HTR-8/SVneo (cell line): ENCODE results near the gene HDGF.

Experiments
- DNase-seq: peaks from one replicate; pipeline ENCODE4 v3.0.0; 2011; ENCODE audit warnings: low spot score, mixed read lengths; ENCODE audit not compliant: insufficient read length
- FAIRE-seq: peaks from 2 replicates; lab custom pipeline; 2011; peaks lifted over from hg19 to GRCh38; lab: Jason Lieb, UNC

HDGF gene

DNA sequence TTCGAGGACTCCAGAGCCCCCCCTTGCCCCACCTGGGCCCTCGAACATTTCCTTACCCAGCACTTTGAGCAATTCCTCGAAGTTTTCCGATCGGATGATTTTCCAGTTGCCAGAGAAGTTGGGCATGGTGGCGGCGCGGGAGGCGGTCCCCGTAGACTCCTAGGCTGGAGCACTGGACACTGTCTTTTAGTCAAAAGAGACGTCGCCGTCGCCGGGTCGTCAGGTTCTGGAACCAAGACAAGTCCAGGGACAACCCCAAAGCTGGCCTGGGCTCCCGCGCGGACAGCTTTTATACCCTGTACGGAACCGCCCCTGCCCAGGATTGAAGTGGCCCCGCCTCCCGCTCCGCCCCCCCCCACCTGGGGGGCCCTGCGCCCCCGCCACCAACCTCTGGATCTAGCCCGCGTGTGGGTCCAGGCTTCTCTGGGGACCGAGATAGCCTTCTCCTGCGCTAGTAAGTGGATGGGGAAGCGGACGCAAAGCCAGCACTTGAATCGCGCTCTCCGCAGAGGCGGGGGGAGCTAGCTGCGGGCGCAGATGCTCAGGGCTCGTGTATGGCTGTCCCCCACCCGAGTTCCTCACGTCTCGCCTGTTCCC, 46.1 kb downstream of the HDGF start, which contains the start of gene CRABP2:
Gene CRABP2 (minus strand): TSS at position 263 of the 597 bp plus-strand sequence. CDS start 137 bp downstream, at position 126.
- no peak for DNase-seq
- no peak for FAIRE-seq

GRCh38 chr1:156704930-156705320, 46.5 kb downstream of the HDGF start:
- DNase-seq = no peak

DNA sequence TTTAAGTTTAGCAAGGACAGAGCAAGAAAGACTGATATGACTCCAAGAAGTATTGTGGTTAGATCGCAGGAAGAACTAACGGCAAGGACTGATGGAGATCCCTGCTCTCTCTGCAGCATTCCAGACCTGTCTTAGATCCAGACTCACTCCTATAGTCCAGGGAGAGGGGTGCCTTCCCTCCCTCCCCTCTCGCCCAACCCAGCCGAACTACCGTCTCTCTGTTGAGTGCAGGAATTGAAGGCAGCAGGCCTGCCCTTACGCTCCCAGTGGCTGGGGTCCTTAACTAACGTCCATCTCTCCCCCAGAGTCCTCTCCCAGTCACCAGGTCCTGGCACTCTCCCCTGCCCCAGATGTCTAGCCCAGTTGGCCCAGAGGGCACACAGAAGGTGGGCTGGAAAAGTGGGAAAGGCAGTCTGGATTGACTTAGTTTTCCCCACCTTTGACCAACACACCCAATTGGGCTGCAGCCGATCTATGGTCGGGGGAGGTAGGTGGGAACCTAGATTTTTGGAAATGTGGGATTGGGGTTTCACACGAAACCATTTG, 47.2 kb downstream of the HDGF start:
- DNase-seq (no peak), FAIRE-seq (no peak)

More at GRCh38 chr1:156704930-156705320, 46.5 kb downstream of the HDGF start:
- no peak for FAIRE-seq

DNA sequence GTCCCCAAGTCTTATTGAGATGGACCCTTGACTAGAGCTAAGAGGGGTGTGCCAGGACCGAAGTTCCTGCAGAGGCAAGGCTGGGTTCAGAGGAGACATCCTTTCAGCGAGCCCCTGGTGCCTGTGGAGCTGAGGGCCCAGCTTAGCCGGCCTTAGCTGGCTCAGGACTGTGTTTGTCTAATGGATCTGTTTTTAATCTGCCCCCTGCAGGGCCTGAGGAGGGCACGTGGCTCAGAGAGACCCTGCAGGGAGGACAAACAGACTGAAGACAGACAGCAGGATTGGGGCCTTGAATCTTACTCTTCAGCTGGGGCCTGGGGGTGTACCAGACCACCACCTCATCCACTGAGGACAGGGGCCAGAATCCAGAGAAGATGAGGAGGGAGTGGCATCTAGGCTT, 47.7 kb downstream of the HDGF start:
- DNase-seq (no peak), FAIRE-seq (no peak)

DNA sequence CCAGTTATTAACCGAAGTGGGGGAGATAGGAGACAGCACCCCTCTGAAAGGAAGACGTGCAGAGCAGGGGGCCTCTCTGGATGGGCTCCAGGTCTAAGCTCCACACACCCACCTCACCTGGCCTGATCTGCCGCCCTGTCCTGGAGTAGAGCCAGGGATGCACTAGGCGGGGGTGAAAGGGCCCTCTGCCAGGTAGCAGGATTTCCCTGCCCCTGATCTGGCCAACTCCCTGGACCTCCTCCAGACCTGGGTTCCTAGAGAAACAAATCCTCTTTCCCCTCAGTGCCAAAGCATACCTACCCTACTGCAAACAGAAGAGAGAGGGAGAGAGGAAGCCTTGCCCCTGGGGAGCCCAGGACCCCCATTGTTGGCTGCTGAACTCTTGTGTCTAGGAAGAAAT, 48.1 kb downstream of the HDGF start:
- no peak for FAIRE-seq
- DNase-seq = no peak

GRCh38 chr1:156700736-156701531, 50.5 kb downstream of the HDGF start:
- no peak for DNase-seq
- no peak for FAIRE-seq

DNA sequence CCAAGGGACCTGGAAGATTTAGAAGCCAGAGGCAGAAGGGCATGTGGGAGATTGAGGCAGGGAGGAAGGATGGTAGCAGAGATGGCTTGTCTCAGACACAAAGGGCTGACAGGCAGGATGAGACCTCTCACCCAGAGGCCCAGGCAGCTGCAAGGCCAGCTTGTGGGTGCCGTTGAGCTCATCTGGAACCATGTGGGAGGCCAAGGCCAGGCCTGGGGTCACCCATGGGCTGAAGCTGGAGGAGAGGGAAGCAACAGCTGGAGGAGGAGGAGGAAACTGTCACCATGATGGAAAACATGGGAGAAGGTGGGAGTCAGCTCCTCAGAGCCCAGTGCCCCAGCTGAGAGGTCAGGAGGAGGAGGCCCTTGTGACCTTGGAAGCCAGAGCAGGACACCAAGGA, 52.5 kb downstream of the HDGF start:
- DNase-seq (no peak), FAIRE-seq (no peak)

GRCh38 chr1:156697481-156697880, 54.0 kb downstream of the HDGF start:
- FAIRE-seq = no peak

DNA sequence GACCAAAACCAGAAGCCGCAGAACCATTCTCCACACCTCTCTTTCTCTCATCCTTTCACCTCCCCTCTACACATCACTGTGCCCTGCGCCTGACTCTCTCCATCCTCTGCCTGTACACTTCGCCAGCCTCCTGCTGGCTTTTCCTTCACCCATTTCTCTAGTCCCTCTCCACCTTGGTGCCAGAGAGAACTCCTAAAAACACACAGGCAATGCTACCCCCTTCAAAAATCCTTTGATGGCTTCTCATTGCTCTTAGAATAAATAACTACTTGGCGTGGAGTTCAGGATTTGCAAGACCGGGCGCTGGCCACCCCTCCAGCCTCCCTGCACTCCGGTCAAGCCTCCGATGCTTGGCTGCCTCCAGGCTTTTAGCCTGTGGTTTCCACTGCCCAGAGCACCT, 54.7 kb downstream of the HDGF start:
- DNase-seq = no peak
- no peak for FAIRE-seq

More at GRCh38 chr1:156697481-156697880, 54.0 kb downstream of the HDGF start:
- no peak for DNase-seq

DNA sequence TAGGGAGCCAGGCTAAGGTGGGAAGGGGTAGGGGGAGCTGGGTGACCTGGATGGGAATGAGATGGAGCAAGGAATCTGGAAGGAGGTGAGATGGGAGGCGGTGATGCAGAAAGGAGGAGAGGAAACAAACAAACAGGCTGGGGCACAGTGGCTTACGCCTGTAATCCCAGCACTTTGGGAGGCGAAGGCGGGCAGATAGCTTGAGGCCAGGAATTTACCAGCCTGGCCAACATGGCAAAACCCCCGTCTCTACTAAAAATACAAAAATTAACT, 56.8 kb downstream of the HDGF start:
- DNase-seq (no peak), FAIRE-seq (no peak)

- FAIRE-seq (no peak), DNase-seq (no peak)
These were observed 57.4 kb downstream of the HDGF start for GRCh38 chr1:156693848-156694689.

- FAIRE-seq = no peak
- DNase-seq = no peak
These were observed 58.3 kb downstream of the HDGF start for GRCh38 chr1:156692925-156693847.

DNA sequence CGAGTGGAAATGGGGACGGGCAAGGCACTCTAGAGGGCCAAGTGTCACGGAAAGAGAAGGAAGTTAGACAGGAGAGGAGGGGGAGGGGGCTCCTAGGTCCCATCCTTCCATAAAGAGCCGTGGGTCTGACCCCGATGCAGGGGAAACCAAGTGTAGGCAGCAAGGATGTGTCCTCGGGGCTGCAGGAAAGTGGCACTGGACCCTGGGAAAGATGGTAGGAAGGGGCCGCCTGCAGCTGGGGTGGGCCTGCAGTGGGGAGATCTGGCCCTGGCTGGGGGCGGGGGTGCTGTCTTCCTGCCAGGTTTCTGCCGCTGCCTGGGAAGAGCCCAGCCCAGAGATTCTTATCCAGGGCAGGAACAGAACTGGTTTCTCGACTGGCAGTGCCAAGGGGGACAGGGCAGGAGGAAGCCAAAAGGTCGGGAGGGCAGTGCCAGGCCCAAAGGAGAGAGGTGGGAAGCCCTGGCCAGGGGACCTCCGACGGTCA, 59.0 kb downstream of the HDGF start:
- DNase-seq = no peak
- no peak for FAIRE-seq
